Keratinocyte (primary cell): ENCODE measurements around the gene SELENOO. TPM values are rescaled to one million over a fixed set of nuclear protein-coding genes. Genes with fewer than 3 reads are reported as not detected.

Experiments
- DNase-seq: peaks from one replicate; pipeline ENCODE4 v3.0.0-alpha.2; 2011; ENCODE audit warnings: low read depth, missing footprints, low spot score
- FAIRE-seq: peaks from 2 replicates; lab custom pipeline; 2011; peaks lifted over from hg19 to GRCh38; lab: Jason Lieb, UNC
- H2AFZ ChIP-seq: 2 replicates; pipeline ENCODE4 v1.6.0; 2012; ENCODE audit warnings: low read length, control low read depth, inconsistent platforms; ENCODE audit not compliant: control insufficient read depth
- H3K27ac ChIP-seq: 2 replicates; pipeline ENCODE4 v1.5.1; 2011; ENCODE audit warnings: low read length; ENCODE audit not compliant: control insufficient read depth, insufficient read depth
- H3K27me3 ChIP-seq: 3 replicates; pipeline ENCODE4 v1.6.0; 2011; ENCODE audit warnings: low read length; ENCODE audit not compliant: control insufficient read depth, insufficient read depth; ENCODE audit errors: extremely low read depth
- H3K36me3 ChIP-seq, 2 experiments: 2 replicates in 1 of 2; 3 replicates in 1 of 2; pipeline ENCODE4 v1.5.1; 2011; ENCODE audit warnings: low read length in 2 of 2, mild to moderate bottlenecking in 1 of 2; ENCODE audit not compliant: control insufficient read depth in 2 of 2, insufficient read depth in 2 of 2; ENCODE audit errors: extremely low read depth in 1 of 2
- H3K4me1 ChIP-seq: 3 replicates; pipeline ENCODE4 v1.5.1; 2011; ENCODE audit warnings: low read length; ENCODE audit not compliant: control insufficient read depth, insufficient read depth; ENCODE audit errors: extremely low read depth
- H3K4me2 ChIP-seq: 3 replicates; pipeline ENCODE4 v1.6.0; 2011; ENCODE audit warnings: low read depth, low read length; ENCODE audit not compliant: control insufficient read depth, insufficient read depth; ENCODE audit errors: extremely low read depth
- H3K4me3 ChIP-seq, 3 experiments: fragments of 200-600 bp in 1 of 3; sonication (generic) in 1 of 3; 2 replicates in 2 of 3; 3 replicates in 1 of 3; pipeline ENCODE4 v1.5.1; 2011 to 2016; ENCODE audit warnings: low read length in 3 of 3, mild to moderate bottlenecking in 3 of 3, control low read depth in 2 of 3, inconsistent platforms in 1 of 3, low read depth in 1 of 3, mixed read lengths in 1 of 3, mixed run types in 1 of 3, moderate library complexity in 1 of 3; ENCODE audit not compliant: control insufficient read depth in 2 of 3, insufficient read depth in 2 of 3; ENCODE audit errors: extremely low read depth in 1 of 3
- H3K79me2 ChIP-seq: 2 replicates; pipeline ENCODE4 v1.6.0; 2012; ENCODE audit warnings: low read length; ENCODE audit not compliant: control insufficient read depth, insufficient read depth
- H3K9ac ChIP-seq: 3 replicates; pipeline ENCODE4 v1.6.0; 2011; ENCODE audit warnings: low read length; ENCODE audit not compliant: control insufficient read depth, insufficient read depth; ENCODE audit errors: extremely low read depth
- H3K9me1 ChIP-seq: 3 replicates; pipeline ENCODE4 v1.6.0; 2011; ENCODE audit warnings: low read length; ENCODE audit not compliant: control insufficient read depth, insufficient read depth; ENCODE audit errors: extremely low read depth
- H3K9me3 ChIP-seq: 2 replicates; pipeline ENCODE4 v1.5.1; 2012; ENCODE audit warnings: low read depth, low read length; ENCODE audit not compliant: control insufficient read depth
- H4K20me1 ChIP-seq: 3 replicates; pipeline ENCODE4 v1.6.0; 2011; ENCODE audit warnings: low read length; ENCODE audit not compliant: control insufficient read depth, insufficient read depth; ENCODE audit errors: extremely low read depth
- EZH2 ChIP-seq: IDR thresholded peaks from one replicate; pipeline ENCODE4 v1.6.1; 2012; ENCODE audit warnings: inconsistent platforms, mild to moderate bottlenecking, low read length, moderate library complexity
- dilution Hi-C: fragments of 300-500 bp; cut with MboI; formaldehyde crosslinking; loops from one replicate; pipeline ENCODE4 v1.7.0; 2020; ENCODE audit warnings: low sequenced_read_pairs; ENCODE audit not compliant: extremely low pct_ligation_motif_present
- polyA plus RNA-seq, 5 experiments: library from polyadenylated mRNA; depleted of rRNA in 3 of 5; stranded (reverse) in 3 of 5; stranded (forward) in 1 of 5; unstranded in 1 of 5; fragments of >200 nt; gene quantifications; 1 replicate in 1 of 5; 2 replicates in 3 of 5; 3 replicates in 1 of 5; pipeline versions ENCODE4 v1.2.1 to v1.2.3, GENCODE V29; 2011 to 2012; ENCODE audit warnings: missing spikeins in 2 of 5, low read depth in 1 of 5, low replicate concordance in 1 of 5
- TF ChIP-seq, protein P1 (sequence below), 3 experiments: IDR thresholded peaks in 1 of 3; conservative IDR thresholded peaks in 1 of 3; optimal IDR thresholded peaks in 1 of 3; 2 replicates in 2 of 3; 3 replicates in 1 of 3; pipeline versions ENCODE3 to v1.5.1; 2011; ENCODE audit warnings: low read length in 3 of 3, mild to moderate bottlenecking in 3 of 3, moderate library complexity in 2 of 3, control low read depth in 1 of 3, inconsistent platforms in 1 of 3; ENCODE audit not compliant: insufficient read depth in 2 of 3; ENCODE audit errors: extremely low read depth in 1 of 3

Gene SELENOO
- polyA plus RNA-seq, 1 donor (not counting 4 experiments of a cell fraction or from before 2014, with no cell fraction given) = 14.4 TPM

DNA sequence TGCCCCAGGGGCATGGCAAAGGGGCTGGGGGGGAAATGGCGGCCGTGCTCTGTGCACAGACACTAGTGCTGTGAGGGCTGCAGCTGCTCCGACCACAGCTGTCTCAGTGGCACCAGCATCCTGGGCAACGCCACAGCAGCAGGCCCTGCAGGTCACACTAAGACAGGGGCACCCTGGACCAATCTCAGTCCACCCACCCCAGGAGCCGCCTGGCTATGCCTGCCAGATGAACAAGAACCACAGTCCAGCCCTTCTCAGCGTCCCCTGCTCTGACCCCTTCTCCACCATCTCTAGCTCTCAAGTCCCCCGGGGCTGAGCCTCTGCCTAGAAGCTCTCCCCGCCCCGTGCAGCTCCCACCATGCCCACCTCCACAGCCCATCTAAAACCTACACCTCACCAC is 27.6 kb downstream of the SELENOO start:
- FAIRE-seq (no peak), DNase-seq (no peak)
- Histone ChIP-seq H3K27ac (no peak overlapping the region), H2AFZ (no peak overlapping the region), H3K27me3 (no peaks in the 10 kb centered on the region), H4K20me1 (no peaks in the 10 kb centered on the region), H3K9me3 (no peaks in the 10 kb centered on the region), H3K36me3 (peaks cover 3 to 20% of the 10 kb centered on the region in 2 experiments), H3K79me2 (no peaks in the 10 kb centered on the region), H3K4me1 (no peaks in the 10 kb centered on the region), H3K9me1 (no peaks in the 10 kb centered on the region), H3K9ac (no peak overlapping the region), H3K4me2 (no peak overlapping the region), H3K4me3 (no peak overlapping the region)
- TF ChIP-seq EZH2 = no peak
- TF ChIP-seq, protein P1, sequence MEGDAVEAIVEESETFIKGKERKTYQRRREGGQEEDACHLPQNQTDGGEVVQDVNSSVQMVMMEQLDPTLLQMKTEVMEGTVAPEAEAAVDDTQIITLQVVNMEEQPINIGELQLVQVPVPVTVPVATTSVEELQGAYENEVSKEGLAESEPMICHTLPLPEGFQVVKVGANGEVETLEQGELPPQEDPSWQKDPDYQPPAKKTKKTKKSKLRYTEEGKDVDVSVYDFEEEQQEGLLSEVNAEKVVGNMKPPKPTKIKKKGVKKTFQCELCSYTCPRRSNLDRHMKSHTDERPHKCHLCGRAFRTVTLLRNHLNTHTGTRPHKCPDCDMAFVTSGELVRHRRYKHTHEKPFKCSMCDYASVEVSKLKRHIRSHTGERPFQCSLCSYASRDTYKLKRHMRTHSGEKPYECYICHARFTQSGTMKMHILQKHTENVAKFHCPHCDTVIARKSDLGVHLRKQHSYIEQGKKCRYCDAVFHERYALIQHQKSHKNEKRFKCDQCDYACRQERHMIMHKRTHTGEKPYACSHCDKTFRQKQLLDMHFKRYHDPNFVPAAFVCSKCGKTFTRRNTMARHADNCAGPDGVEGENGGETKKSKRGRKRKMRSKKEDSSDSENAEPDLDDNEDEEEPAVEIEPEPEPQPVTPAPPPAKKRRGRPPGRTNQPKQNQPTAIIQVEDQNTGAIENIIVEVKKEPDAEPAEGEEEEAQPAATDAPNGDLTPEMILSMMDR (optimal IDR thresholded peaks at IDR 0.05 in 1 of 3, IDR thresholded peaks at IDR 0.05 in 1 of 3, conservative IDR thresholded peaks at IDR 0.05 in 1 of 3; ENCODE audit: extremely low read depth in 1 of 3, insufficient read depth in 2 of 3, low read length in 3 of 3) = no peak
- dilution Hi-C loops = no loop called here

DNA sequence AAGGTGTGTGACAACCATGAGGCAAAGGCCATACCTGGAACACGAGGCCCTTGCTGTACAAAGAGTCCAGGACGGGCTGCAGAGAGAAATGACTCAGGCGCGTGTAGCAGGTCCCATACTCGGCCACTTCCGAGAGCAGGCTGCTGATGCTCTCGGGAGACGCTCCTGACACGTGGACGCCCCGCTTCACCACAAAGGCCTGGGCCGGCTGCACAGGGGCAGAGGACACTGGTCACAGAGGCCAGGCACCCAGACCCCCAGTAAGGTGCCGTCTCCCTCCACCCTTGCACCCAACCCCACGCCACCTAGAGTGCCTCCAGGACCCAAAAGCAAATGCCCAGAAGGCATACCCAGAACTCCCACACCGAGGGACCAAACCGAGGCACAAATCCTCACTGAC is 28.6 kb downstream of the SELENOO start:
- Histone ChIP-seq H3K4me1 (no peaks in the 10 kb centered on the region), H3K4me3 (no peak overlapping the region), H3K36me3 (peaks cover 3 to 15% of the 10 kb centered on the region in 2 experiments), H3K79me2 (peaks cover 6% of the 10 kb centered on the region), H3K9me3 (no peaks in the 10 kb centered on the region), H3K9me1 (no peaks in the 10 kb centered on the region), H3K27ac (no peak overlapping the region), H4K20me1 (no peaks in the 10 kb centered on the region), H3K27me3 (no peaks in the 10 kb centered on the region), H2AFZ (no peak overlapping the region), H3K9ac (no peak overlapping the region), H3K4me2 (no peak overlapping the region)
- TF ChIP-seq EZH2 = no peak
- TF ChIP-seq, protein P1 (optimal IDR thresholded peaks at IDR 0.05 in 1 of 3, IDR thresholded peaks at IDR 0.05 in 1 of 3, conservative IDR thresholded peaks at IDR 0.05 in 1 of 3; ENCODE audit: extremely low read depth in 1 of 3, insufficient read depth in 2 of 3, low read length in 3 of 3) = no peak
- dilution Hi-C loops = no loop called here
- FAIRE-seq (no peak), DNase-seq (no peak)
